IPS-15b (cell line): ENCODE measurements around the gene NAB2.

Experiments
- H3K27me3 ChIP-seq: one replicate; pipeline ENCODE4 v1.6.1; 2013; ENCODE audit warnings: low read length; ENCODE audit not compliant: control insufficient read depth, insufficient read depth
- H3K36me3 ChIP-seq: one replicate; pipeline ENCODE4 v1.6.1; 2013; ENCODE audit warnings: low read length; ENCODE audit not compliant: control insufficient read depth, insufficient read depth
- H3K4me1 ChIP-seq: one replicate; pipeline ENCODE4 v1.6.1; 2013; ENCODE audit warnings: mild to moderate bottlenecking, low read length; ENCODE audit not compliant: control insufficient read depth, insufficient read depth
- H3K4me3 ChIP-seq: one replicate; pipeline ENCODE4 v1.5.1; 2013; ENCODE audit warnings: low read depth, low read length
- H3K9ac ChIP-seq: one replicate; pipeline ENCODE4 v1.6.1; 2013; ENCODE audit warnings: low read depth, mild to moderate bottlenecking, low read length
- H3K9me3 ChIP-seq: one replicate; pipeline ENCODE4 v1.6.1; 2013; ENCODE audit warnings: mild to moderate bottlenecking, low read length; ENCODE audit not compliant: control insufficient read depth, insufficient read depth

Gene NAB2

DNA sequence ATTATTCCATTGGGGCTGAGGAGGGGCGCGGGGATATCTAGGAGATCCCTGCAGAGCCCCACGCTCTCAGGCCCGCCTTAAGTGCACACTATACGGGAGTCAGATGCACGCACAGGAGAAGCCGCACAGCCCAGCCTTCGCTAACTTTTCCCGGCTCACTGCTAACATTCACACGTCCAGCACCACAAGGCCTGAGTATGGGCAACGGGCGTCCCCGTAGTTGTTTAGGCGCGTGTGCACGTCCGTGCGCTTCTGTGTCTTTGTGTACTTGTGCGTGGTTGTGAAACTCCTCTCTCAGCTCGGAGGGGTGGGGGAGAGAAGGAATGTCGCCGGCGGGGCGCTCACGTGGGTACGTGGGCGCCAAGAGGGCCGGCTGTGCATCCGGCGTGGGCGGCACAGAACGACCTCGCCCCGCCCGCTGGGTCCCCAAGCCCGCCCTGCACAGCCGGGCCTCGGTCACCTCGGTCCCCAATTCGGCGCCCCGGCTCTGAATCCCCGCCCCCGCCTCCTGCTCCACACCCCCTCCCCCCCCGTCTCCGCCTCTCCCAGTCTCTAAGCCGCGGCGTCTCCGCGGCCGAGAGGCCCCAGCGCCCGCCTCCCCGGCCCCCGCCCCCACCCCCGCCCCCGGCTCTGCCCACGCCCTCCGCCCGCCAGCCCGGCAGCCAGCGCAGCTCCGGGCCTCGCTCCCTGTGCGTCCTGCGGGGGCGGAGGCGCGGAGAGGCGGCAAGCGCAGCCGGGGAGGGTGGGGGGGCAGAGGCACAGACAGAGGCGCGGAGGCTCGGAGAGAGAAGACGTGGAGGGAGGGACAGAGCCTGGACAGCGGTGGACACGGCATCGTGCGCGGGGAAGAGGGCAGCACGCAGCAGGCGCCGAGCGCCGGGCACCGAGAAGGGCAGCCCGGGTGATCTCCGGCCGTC is at the start of gene NAB2:
NAB2 (plus strand) TSS at position 761 of the 917 bp plus-strand sequence. CDS start 158 bp downstream, outside the sequence.
- no peaks in the 10 kb centered on the region for H3K9me3 ChIP-seq
- H3K4me1 ChIP-seq: peaks cover 11% of the 10 kb centered on the region
- peaks cover 26% of the 10 kb centered on the region for H3K36me3 ChIP-seq
- H3K4me3 ChIP-seq: peak within 1 kb of the TSS; percentile 85
- H3K27me3 ChIP-seq: no peaks in the 10 kb centered on the region
- peak within 1 kb of the TSS; percentile 83 for H3K9ac ChIP-seq

GRCh38 chr12:57040211-57040610 is 48.7 kb upstream of the NAB2 start:
- Histone ChIP-seq H3K4me1 (no peaks in the 10 kb centered on the region), H3K27me3 (no peaks in the 10 kb centered on the region), H3K4me3 (no peak overlapping the region), H3K36me3 (no peaks in the 10 kb centered on the region), H3K9ac (no peak overlapping the region), H3K9me3 (no peaks in the 10 kb centered on the region)

- no peak overlapping the region for H3K9ac ChIP-seq
Measured at GRCh38 chr12:57040750-57041149, 48.2 kb upstream of the NAB2 start.

GRCh38 chr12:57042695-57043094 is 46.2 kb upstream of the NAB2 start:
- H3K36me3 ChIP-seq: no peaks in the 10 kb centered on the region
- H3K27me3 ChIP-seq: no peaks in the 10 kb centered on the region
- H3K9me3 ChIP-seq: no peaks in the 10 kb centered on the region
- no peaks in the 10 kb centered on the region for H3K4me1 ChIP-seq
- H3K9ac ChIP-seq: no peak overlapping the region
- H3K4me3 ChIP-seq: no peak overlapping the region

More at GRCh38 chr12:57040750-57041149, 48.2 kb upstream of the NAB2 start:
- Histone ChIP-seq H3K4me1 (no peaks in the 10 kb centered on the region), H3K27me3 (no peaks in the 10 kb centered on the region), H3K4me3 (no peak overlapping the region), H3K36me3 (no peaks in the 10 kb centered on the region), H3K9me3 (no peaks in the 10 kb centered on the region)

DNA sequence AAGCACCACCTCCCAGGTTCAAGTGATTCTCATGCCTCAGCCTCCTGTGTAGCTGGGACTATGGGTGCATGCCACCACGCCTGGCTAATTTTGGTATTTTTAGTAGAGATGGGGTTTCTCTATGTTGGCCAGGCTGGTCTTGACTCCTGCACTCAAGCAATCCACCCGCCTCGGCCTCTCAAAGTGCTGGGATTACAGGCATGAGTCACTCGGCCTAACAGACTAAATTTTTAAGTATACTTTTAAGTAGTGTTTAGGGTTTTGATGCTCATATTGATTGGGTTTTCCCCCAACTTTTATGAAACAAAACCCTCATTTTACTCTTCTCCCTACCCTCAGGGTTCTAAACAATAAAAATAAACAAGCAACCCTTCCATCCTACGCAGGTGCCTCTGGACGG is 44.4 kb upstream of the NAB2 start:
- Histone ChIP-seq H3K36me3 (no peaks in the 10 kb centered on the region), H3K9ac (no peak overlapping the region), H3K27me3 (no peaks in the 10 kb centered on the region), H3K9me3 (no peaks in the 10 kb centered on the region), H3K4me3 (no peak overlapping the region), H3K4me1 (no peaks in the 10 kb centered on the region)

- Histone ChIP-seq H3K4me1 (no peaks in the 10 kb centered on the region), H3K27me3 (no peaks in the 10 kb centered on the region), H3K9me3 (no peaks in the 10 kb centered on the region), H3K36me3 (no peaks in the 10 kb centered on the region), H3K9ac (no peak overlapping the region), H3K4me3 (no peak overlapping the region)
Measured at GRCh38 chr12:57044889-57045288, 44.0 kb upstream of the NAB2 start.

DNA sequence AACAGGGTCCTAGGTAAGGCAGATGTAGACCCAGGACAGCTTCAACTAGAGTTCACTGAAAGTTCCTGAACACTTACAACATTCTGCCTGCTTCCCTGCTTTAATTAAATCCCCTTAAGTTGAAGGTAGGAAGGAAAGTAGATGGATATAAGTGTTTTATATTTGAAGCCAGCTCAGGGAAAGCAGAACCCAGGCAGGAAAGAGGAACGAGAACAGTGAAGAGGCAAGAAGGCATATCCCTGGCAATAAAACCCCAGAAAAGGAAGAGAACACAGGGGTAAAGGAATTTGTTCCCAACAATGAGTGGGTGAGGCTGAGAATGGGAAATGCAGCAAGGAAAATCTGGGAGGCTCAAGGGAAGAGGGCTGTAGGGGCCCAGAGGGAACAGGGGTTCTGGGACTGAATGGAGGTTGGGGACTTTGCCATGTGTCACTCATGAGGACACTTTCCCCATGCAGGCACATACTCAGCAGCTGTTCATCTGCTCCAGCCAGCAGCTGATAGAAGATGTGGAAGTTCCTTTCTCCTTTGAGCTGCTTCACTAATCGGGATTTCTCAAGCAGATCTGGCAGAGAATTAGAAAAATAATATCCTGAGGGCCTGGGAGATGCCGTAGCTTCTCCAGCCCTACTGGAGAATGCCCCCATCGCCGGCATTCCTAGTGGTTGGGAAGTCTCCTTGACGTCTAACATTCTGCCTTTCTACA is 42.7 kb upstream of the NAB2 start:
- no peaks in the 10 kb centered on the region for H3K36me3 ChIP-seq
- H3K4me3 ChIP-seq: no peak overlapping the region
- no peaks in the 10 kb centered on the region for H3K4me1 ChIP-seq
- no peak overlapping the region for H3K9ac ChIP-seq
- no peaks in the 10 kb centered on the region for H3K9me3 ChIP-seq
- no peaks in the 10 kb centered on the region for H3K27me3 ChIP-seq

- no peak overlapping the region for H3K9ac ChIP-seq
- no peaks in the 10 kb centered on the region for H3K27me3 ChIP-seq
- no peaks in the 10 kb centered on the region for H3K4me1 ChIP-seq
- no peaks in the 10 kb centered on the region for H3K9me3 ChIP-seq
- no peak overlapping the region for H3K4me3 ChIP-seq
- no peaks in the 10 kb centered on the region for H3K36me3 ChIP-seq
Measured at GRCh38 chr12:57046947-57047890, 41.7 kb upstream of the NAB2 start.

DNA sequence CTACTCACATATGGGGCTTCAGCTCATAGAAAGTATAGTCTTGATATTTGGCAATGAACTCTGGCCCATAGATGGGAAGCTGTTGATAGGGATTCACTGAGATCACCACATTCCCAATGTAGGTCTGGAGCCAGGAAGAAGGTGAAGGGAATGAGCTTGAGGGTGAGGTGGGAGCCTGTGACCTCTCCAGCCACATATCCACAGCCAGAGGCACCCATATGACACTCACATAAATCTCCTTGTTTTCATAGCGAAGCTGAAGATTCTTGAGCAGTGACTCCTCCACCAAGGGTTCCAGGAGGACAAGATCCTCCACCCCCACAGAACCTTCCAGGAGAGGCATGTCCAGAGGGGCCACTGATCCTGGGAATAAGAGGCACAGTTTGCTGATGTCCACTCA is 40.9 kb upstream of the NAB2 start:
- H3K9me3 ChIP-seq: no peaks in the 10 kb centered on the region
- H3K4me1 ChIP-seq: no peaks in the 10 kb centered on the region
- H3K27me3 ChIP-seq: no peaks in the 10 kb centered on the region
- no peak overlapping the region for H3K4me3 ChIP-seq
- no peak overlapping the region for H3K9ac ChIP-seq
- H3K36me3 ChIP-seq: no peaks in the 10 kb centered on the region

DNA sequence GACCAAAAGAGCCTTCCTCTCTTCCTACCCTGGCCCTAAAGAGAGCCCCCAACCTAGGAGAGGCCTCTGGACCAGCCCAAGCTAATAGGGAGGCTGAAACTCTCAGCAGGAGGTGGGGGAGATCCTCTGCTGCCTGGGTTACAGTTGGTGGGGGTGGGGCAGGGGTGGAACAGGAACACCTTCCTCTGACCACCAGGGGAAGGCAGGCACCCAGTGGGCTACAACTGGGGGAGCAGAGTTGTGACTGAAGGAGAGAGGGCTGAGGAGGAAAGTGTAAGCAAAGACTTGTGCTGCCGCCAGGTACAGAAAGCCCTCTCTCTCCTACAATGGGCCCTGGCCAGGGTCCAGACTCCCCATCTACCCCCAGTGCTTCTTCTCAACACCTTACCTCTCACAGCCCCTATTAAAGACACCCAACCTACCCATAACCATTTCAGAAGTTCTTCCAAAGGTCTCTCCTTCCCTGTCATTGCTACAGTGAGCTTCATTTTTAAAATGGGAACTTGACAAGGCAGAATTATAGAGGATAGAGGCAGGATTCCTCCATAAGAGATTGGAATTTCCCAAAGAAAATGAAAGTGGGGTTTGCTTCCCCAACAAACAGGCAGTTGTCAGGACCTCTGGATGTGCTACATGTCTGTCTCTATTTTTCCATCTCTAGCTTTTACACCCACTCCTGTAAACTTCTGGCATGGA is 40.3 kb upstream of the NAB2 start:
- H3K36me3 ChIP-seq: no peaks in the 10 kb centered on the region
- no peak overlapping the region for H3K4me3 ChIP-seq
- H3K4me1 ChIP-seq: no peaks in the 10 kb centered on the region
- no peaks in the 10 kb centered on the region for H3K9me3 ChIP-seq
- H3K9ac ChIP-seq: no peak overlapping the region
- H3K27me3 ChIP-seq: no peaks in the 10 kb centered on the region

GRCh38 chr12:57049119-57049446 is 39.8 kb upstream of the NAB2 start:
- H3K4me3 ChIP-seq: no peak overlapping the region
- no peaks in the 10 kb centered on the region for H3K27me3 ChIP-seq
- no peaks in the 10 kb centered on the region for H3K36me3 ChIP-seq

More at GRCh38 chr12:57049119-57049446, 39.8 kb upstream of the NAB2 start:
- H3K9ac ChIP-seq: no peak overlapping the region
- no peaks in the 10 kb centered on the region for H3K4me1 ChIP-seq
- no peaks in the 10 kb centered on the region for H3K9me3 ChIP-seq
